Measurements from ENCODE around the gene SLC6A13. TPM values are rescaled to one million over a fixed set of nuclear protein-coding genes. Genes with fewer than 3 reads are reported as not detected.

The SLC6A13 gene
- polyA plus RNA-seq, 1 donor (not counting 4 experiments of a cell fraction or from before 2014, with no cell fraction given): 0.33 TPM

- H3K27me3 ChIP-seq (ENCODE audit: control insufficient read depth, extremely low read depth, insufficient read depth, low read length): peaks cover 37% of the 10 kb centered on the region
- H3K36me3 ChIP-seq (ENCODE audit: control insufficient read depth in 2 of 2, extremely low read depth in 1 of 2, insufficient read depth in 2 of 2, low read length in 2 of 2): no peaks in the 10 kb centered on the region
- no peak overlapping the region for H2AFZ ChIP-seq (ENCODE audit: control insufficient read depth, low read length)
- no peak overlapping the region for H3K4me3 ChIP-seq (ENCODE audit: control insufficient read depth in 2 of 3, extremely low read depth in 1 of 3, insufficient read depth in 2 of 3, low read depth in 1 of 3, low read length in 3 of 3)
- no peaks in the 10 kb centered on the region for H3K9me1 ChIP-seq (ENCODE audit: control insufficient read depth, extremely low read depth, insufficient read depth, low read length)
- dilution Hi-C loops (cut with MboI; ENCODE audit: extremely low pct_ligation_motif_present, low sequenced_read_pairs): no loop called here
- H3K9me3 ChIP-seq (ENCODE audit: control insufficient read depth, low read depth, low read length): no peaks in the 10 kb centered on the region
- DNase-seq (ENCODE audit: low read depth, low spot score) (no peak), FAIRE-seq (no peak)
- H3K4me1 ChIP-seq (ENCODE audit: control insufficient read depth, extremely low read depth, insufficient read depth, low read length): no peaks in the 10 kb centered on the region
- H4K20me1 ChIP-seq (ENCODE audit: control insufficient read depth, extremely low read depth, insufficient read depth, low read length): no peaks in the 10 kb centered on the region
- H3K27ac ChIP-seq (ENCODE audit: control insufficient read depth, insufficient read depth, low read length): no peak overlapping the region
- no peak overlapping the region for H3K9ac ChIP-seq (ENCODE audit: control insufficient read depth, extremely low read depth, insufficient read depth, low read length)
- TF ChIP-seq EZH2 (IDR thresholded peaks at IDR 0.05; ENCODE audit: low read length): no peak
- TF ChIP-seq, protein P1, sequence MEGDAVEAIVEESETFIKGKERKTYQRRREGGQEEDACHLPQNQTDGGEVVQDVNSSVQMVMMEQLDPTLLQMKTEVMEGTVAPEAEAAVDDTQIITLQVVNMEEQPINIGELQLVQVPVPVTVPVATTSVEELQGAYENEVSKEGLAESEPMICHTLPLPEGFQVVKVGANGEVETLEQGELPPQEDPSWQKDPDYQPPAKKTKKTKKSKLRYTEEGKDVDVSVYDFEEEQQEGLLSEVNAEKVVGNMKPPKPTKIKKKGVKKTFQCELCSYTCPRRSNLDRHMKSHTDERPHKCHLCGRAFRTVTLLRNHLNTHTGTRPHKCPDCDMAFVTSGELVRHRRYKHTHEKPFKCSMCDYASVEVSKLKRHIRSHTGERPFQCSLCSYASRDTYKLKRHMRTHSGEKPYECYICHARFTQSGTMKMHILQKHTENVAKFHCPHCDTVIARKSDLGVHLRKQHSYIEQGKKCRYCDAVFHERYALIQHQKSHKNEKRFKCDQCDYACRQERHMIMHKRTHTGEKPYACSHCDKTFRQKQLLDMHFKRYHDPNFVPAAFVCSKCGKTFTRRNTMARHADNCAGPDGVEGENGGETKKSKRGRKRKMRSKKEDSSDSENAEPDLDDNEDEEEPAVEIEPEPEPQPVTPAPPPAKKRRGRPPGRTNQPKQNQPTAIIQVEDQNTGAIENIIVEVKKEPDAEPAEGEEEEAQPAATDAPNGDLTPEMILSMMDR (optimal IDR thresholded peaks at IDR 0.05 in 1 of 3, IDR thresholded peaks at IDR 0.05 in 1 of 3, conservative IDR thresholded peaks at IDR 0.05 in 1 of 3; ENCODE audit: extremely low read depth in 1 of 3, insufficient read depth in 2 of 3, low read length in 3 of 3): no peak
- H3K79me2 ChIP-seq (ENCODE audit: control insufficient read depth, insufficient read depth, low read length): no peaks in the 10 kb centered on the region
- H3K4me2 ChIP-seq (ENCODE audit: control insufficient read depth, extremely low read depth, insufficient read depth, low read depth, low read length): no peak overlapping the region
Observed at GRCh38 chr12:206746-207440, 55.7 kb downstream of the SLC6A13 start.

- no peak overlapping the region for H3K9ac ChIP-seq (ENCODE audit: control insufficient read depth, extremely low read depth, insufficient read depth, low read length)
- no peak for DNase-seq (ENCODE audit: low read depth, low spot score)
- H3K27me3 ChIP-seq (ENCODE audit: control insufficient read depth, extremely low read depth, insufficient read depth, low read length): peaks cover 49% of the 10 kb centered on the region
- H3K9me3 ChIP-seq (ENCODE audit: control insufficient read depth, low read depth, low read length): no peaks in the 10 kb centered on the region
- no peak overlapping the region for H3K4me3 ChIP-seq (ENCODE audit: control insufficient read depth in 2 of 3, extremely low read depth in 1 of 3, insufficient read depth in 2 of 3, low read depth in 1 of 3, low read length in 3 of 3)
- FAIRE-seq: no peak
- no peak overlapping the region for H2AFZ ChIP-seq (ENCODE audit: control insufficient read depth, low read length)
- H3K36me3 ChIP-seq (ENCODE audit: control insufficient read depth in 2 of 2, extremely low read depth in 1 of 2, insufficient read depth in 2 of 2, low read length in 2 of 2): no peaks in the 10 kb centered on the region
- H3K4me1 ChIP-seq (ENCODE audit: control insufficient read depth, extremely low read depth, insufficient read depth, low read length): no peaks in the 10 kb centered on the region
- H3K4me2 ChIP-seq (ENCODE audit: control insufficient read depth, extremely low read depth, insufficient read depth, low read depth, low read length): no peak overlapping the region
- no peak overlapping the region for H3K27ac ChIP-seq (ENCODE audit: control insufficient read depth, insufficient read depth, low read length)
- no peaks in the 10 kb centered on the region for H3K79me2 ChIP-seq (ENCODE audit: control insufficient read depth, insufficient read depth, low read length)
- no peaks in the 10 kb centered on the region for H4K20me1 ChIP-seq (ENCODE audit: control insufficient read depth, extremely low read depth, insufficient read depth, low read length)
- no peaks in the 10 kb centered on the region for H3K9me1 ChIP-seq (ENCODE audit: control insufficient read depth, extremely low read depth, insufficient read depth, low read length)
- dilution Hi-C loops (cut with MboI; ENCODE audit: extremely low pct_ligation_motif_present, low sequenced_read_pairs): no loop called here
- TF ChIP-seq, protein P1 (optimal IDR thresholded peaks at IDR 0.05 in 1 of 3, IDR thresholded peaks at IDR 0.05 in 1 of 3, conservative IDR thresholded peaks at IDR 0.05 in 1 of 3; ENCODE audit: extremely low read depth in 1 of 3, insufficient read depth in 2 of 3, low read length in 3 of 3): no peak
- TF ChIP-seq EZH2 (IDR thresholded peaks at IDR 0.05; ENCODE audit: low read length): no peak
Observed at GRCh38 chr12:205026-205425, 57.6 kb downstream of the SLC6A13 start.

All from keratinocyte (primary cell).